GM19397 (cell line): Measurements from ENCODE around the gene HDAC7.

Source experiments
- ATAC-seq: cut with Tn5 transposase; IDR thresholded peaks from one replicate; pipeline ENCODE4 v1.9.1; 2021; ENCODE audit warnings: mild to moderate bottlenecking, moderate library complexity; ENCODE audit not compliant: unreplicated experiment

The HDAC7 gene

DNA sequence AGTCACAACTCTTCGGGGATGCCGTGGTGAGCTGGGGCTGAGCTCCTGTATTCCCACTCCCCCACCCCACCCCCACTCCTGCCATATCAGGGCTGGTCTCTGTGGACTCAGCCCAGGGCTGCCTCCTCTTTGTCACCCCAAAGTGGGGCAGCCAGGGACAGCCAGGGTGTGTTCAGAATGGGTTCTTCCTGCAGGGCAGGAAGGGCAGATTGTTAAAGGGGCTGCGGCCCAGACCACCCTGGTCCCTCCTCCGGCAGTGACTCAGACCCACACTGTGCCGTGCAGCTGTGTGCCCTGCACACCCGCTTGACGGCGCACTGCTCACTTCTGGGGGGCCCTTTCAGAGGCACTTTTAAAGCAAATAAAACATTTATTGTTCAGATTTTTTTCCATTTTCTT, 37.3 kb downstream of the HDAC7 start:
- no peak for ATAC-seq

DNA sequence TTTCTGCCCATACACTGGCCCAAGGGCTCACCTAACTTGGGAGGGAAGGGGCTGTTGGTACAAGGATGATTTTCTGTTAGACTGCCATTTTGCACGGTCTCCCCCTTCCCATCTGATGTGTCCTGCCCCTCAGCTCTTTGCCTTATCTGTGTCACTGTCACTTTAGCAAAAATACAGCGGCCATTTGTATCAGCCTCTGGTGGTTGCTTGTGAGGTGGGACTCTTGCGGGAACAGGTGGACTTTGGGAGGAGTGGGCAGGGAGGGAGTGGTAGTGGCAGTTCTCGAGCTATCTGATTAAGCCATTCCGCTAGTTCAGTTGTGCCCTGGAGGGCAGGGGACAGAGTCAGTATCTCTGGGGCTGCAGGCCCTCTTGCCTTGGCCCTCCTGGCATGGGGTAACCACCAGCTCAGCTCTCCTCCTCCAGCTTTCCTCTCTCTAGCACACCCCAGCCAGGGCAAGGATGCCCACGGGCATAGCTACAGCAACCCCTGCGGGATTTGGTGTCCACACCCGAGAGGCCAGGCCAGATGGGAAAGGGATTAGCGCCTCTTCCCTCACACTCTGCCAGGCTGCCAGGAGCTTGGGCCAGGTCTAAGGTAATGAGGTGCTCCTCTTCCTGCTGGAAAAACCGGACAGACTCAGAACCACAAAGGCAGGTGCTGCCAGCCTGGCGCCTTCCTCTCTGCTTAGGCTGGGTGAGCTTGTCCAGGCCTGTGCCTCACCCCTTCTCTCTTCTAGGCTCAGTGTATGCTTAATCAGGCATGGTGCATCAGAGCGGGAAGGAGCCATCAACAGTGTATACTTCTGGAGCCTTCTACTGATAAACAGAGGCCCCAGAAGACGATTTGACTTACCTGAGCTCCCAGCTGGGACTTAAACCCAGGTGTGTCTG, 38.0 kb downstream of the HDAC7 start:
- no peak for ATAC-seq

DNA sequence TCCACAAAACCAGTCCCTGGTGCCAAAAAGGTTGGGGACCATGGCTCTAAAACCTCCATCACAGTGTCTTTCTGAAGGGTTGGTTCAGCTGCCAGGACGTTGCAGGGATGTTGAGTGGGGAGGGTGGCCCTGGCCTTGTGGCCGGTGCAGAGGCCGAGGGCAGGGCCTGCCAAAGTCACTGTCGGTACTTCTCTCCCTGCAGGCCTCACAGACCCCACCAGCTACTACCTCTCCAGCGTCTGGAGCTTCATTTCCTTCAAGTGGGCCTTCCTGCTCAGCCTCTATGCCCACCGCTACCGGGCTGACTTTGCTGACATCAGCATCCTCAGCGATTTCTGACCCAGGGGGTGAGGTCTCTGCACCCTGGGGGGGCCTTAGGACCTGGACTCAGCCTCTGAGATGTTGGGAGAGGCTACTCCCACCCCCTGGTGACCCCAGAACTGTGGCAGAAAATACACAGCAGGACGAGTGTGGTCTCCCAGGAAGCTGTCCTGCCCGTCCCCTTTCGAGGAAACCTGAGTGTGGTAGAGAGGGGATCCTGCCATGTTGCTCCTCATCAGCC, 39.7 kb downstream of the HDAC7 start:
- no peak for ATAC-seq

DNA sequence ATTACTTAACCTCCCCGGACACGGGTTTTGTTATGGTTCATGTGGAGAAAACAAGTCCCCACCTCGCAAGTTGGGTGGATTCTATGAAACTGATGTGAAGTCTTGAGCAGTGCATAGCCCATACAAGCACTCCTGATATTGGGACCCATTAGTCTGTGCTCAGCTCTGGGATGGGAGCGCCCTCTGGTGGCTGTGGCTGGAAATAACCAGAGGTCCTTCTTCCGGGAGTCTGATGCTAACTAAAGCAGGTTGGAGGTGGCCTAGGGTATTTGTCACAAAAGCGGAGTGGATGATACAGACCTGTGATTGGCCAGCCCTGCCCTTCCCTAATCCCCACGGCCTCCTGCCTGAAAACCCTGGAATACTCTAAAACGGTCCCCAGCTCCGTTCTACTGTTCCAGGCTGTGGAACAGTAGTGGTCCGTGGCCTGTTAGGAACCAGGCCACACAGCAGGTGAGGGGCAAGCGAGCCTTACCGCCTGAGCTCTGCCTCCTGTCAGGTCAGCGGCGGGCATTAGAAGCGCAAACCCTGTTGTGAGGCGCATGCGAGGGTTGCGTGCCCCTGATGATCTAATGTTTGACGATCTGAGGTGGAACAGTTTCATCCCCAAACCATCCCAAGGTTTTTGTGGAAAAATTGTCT, 40.3 kb downstream of the HDAC7 start:
- ATAC-seq: peak; percentile 78

GRCh38 chr12:47778881-47779280, 40.8 kb downstream of the HDAC7 start:
- ATAC-seq: no peak

DNA sequence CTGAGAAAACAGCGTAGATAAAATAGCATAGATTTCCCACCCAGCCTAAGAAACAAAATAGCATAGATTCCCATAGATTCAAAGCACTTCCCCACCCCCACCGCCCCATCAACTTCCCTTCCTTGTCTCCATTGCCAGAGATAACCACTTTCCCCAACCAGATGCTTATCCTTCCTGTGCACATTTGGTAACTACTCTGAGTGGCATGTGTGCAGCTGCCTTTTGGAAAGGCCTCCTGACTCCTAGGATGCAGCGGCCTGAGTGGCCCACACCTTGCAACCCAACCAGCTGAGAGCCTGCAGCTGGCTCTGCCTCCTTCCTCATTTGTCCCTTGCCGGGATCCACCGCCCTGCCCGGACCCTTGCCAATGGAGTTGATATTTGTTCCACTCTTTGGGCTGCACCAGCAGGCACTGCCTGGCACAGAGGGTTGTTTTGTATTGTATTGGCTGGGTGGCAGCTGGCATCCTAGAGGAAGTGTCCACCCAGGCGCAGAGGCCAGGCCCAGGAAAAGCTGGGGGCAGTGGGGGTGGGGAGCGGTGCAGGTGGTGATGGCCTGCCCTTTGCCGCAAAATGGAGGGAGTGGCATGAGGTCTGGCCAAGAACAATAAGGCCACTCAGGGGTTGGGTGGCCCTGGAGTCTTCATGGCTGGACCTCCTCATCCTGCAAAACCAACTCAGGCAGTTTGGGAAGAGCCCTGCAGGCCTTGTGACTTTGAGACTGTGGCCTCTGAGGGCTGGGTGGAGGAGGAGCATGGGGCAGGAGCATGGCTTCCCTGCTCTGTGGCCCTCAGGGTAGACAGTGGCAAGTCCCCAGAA, 41.8 kb downstream of the HDAC7 start:
- no peak for ATAC-seq

GRCh38 chr12:47777151-47777550, 42.6 kb downstream of the HDAC7 start:
- ATAC-seq: no peak

DNA sequence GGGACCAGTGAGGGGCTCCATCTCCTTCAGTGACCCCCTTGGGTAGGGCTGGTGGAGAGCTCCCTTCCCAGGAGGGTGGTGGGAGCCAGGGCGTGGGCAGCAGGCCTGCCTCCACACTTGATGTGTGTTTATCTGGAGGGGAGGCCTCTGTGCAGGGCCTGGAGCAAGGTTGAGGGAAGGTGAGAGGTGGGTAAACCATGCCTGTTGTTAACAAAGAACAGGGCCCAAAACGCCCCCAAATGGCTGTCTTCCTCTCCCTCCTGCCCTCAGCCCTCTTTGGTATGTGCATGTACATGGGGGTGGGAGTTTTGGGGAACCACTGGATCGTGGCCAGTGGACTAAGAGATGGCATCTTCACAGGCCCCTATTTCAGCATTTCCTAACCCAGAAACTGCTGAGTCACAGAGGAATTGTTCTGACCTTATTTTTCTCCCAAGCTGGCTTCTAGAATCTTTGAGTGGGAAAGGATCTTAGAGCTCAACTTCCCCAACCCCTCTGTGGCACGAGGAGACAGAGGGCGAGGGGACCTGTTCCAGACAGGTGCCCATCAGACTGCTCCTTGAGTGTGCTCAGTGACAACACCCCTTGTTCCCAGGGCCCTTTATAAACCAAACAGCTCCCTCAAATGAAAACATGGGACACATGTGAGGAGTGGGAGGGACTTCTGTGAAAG, 43.1 kb downstream of the HDAC7 start:
- no peak for ATAC-seq

- ATAC-seq: no peak
Measured at GRCh38 chr12:47775100-47775911, 44.4 kb downstream of the HDAC7 start.

DNA sequence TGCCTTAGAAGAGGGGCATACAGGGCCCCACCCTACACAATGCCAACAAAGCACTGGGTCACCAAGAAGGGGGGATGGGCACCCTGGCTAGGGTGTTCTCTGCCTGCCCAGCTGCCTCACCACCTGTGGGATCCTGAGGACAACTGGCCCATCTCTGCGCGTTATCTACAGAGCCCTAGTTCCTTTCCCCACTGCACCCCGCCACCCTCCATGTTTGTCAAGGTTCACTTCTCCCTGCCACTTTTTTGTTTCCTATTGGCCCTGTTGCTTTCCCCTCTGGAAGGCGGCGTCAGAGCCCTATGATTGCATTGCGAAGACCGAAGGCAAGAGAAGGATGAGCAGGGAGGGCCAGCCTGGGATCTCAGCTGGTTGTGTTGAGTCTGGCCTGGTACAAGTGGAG, 45.0 kb downstream of the HDAC7 start:
- ATAC-seq: no peak

- ATAC-seq: no peak
Measured at GRCh38 chr12:47773858-47774580, 45.7 kb downstream of the HDAC7 start.

DNA sequence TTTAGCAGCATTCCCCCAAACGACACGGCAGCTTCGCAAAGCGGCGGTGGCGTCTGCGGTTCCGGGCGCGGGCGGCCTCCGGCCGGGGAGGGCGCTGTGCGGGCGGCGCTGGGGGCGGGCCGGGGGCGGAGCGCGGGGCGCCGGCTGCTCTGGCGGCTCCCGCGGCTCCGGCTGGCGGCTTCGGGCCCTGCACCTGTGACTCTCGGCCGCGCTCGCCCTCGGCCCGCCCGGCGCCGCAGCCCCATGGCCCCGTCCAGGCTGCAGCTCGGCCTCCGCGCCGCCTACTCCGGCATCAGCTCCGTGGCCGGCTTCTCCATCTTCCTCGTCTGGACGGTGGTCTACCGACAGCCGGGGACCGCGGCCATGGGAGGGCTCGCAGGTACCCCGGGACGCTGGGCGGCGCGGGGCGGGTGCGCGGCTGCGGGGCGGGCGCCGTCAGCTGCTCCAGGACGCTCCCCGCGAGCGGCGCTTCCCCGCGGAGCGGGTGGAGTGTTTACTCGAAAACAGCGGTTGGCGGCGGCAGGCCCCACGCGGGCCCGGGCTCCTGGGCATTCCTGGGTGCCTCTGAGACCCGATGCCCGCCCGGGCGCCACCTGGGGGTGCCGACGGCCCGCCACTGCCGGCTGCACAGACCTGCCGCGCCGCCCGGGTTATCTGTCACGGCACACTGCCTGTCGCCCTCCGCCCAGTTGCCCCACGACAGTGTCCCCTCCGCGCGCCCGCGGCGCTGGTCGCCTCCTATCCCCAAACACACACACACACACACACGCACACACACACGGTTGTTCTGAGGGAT, 46.4 kb downstream of the HDAC7 start, which contains the start of gene SLC48A1:
Gene SLC48A1 (plus strand): TSS at position 177 of the 796 bp plus-strand sequence. CDS start 67 bp downstream, at position 244.
- ATAC-seq: peak; percentile 89

- ATAC-seq: no peak
Measured at GRCh38 chr12:47772738-47773061, 47.0 kb downstream of the HDAC7 start.

GRCh38 chr12:47772094-47772660, 47.5 kb downstream of the HDAC7 start:
- no peak for ATAC-seq

GRCh38 chr12:47771304-47771703, 48.4 kb downstream of the HDAC7 start:
- no peak for ATAC-seq

- no peak for ATAC-seq
Measured at GRCh38 chr12:47770086-47770726, 49.5 kb downstream of the HDAC7 start.

DNA sequence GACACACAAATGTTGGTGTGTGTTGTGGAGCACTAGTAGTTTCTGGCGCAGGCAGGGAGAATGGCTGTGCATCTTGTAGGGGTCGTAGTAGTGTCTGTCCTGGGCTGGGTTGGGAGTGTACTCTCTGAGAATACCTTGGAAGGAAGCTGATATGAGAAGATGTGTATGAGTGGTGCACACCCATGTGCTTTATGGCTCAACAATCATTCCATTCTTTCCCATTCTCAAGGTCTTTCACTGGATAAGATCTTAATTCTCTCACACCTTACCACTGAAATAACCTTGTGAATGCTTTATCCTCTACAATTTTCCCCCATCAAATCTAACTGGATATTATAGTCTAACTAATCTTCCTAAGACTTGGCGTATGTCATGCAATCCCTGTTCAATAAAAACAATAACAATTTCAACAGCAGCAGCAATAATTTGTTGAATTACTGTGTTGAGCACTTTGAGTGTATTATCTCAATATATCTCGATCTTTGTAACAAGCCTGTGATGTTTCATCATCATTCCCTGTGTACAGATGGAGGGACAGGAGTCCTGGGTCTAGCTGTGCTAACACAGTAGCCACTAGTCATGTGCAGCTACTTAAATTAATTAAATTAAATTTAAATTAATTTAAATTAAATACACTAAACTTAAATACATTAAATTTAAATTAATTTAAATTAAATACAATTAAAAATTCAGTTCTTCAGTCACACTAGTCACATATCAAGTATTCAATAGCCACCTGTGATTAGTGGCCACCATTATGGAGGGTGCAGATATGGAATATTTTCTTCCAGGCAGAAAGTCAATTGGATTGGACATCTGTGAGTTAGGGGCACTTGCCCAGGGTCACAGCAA, 50.2 kb downstream of the HDAC7 start:
- no peak for ATAC-seq
